SJSA1 (cell line): Measurements from ENCODE around the gene TMED3. TPM values are rescaled to one million over a fixed set of nuclear protein-coding genes. Genes with fewer than 3 reads are reported as not detected.

ENCODE experiments used
- total RNA-seq: library from RNA; depleted of rRNA; stranded (reverse); fragments of >200 nt; shearing (Covaris generic); gene quantifications from 2 replicates; pipeline ENCODE4 v1.2.3, GENCODE V29; 2014; rRNA removed

Gene TMED3
- total RNA-seq, 1 experiment from 2014 or later: 97.7 TPM

Other genes with a start within 250 kb of the TMED3 start
- gene RASGRF1, start 220.3 kb upstream of the TMED3 start, total RNA-seq: 0.24 TPM in 1 of 2 replicates, not detected in the other
- gene ANKRD34C, start 28.4 kb upstream of the TMED3 start, total RNA-seq: not detected in 2 replicates
- gene MINAR1, start 121.2 kb downstream of the TMED3 start, total RNA-seq: 0.38 and 0.82 TPM in 2 replicates